Measurements from ENCODE around the gene PDE4D.
"Not testable (repeated sequence)": the region's sequence is repeated elsewhere in the genome, so short reads cannot be mapped to it uniquely, and the experiment has no call there.

Gene PDE4D

DNA sequence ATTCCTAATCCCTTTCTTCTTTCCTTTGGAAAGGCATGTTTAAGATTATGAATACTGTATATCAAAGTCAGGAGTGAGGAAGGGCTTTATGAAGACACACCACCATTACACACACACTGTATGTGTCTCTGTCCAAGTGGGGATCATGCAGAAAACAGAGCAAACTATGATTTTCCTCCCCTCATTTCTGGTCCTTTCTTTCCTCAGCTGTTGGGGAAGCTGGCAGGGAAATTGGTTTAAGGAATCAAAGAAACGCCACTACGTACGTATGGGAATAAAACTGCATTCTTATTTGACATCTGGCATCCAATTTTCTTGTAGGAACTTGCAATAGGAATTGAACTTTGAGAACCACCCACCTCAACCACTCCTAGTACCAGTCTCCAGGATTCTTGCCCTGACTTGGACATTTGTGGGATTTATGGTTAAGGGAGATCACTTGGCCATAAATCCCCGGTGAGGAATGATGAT lies 125.8 kb downstream of the PDE4D start:
- DNase-seq, result no peak

DNA sequence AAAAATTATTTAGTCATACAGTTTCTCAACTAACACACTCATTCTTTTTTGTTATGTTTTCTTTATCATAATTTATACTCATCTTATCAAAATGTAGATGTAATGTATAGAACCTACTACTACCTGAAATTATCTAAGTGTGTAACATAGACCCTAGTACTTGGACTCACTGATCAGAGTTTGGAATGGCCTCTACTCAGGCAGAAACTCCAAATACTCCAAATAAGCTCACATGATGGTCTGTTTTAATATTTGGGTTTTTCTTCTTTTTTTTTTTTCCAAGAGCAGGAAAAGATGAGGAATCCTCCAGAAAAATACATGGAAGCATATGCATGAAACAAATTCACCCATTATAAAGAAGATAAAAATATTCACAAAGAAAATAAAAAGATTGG lies 126.3 kb downstream of the PDE4D start:
- DNase-seq, result no peak

DNA sequence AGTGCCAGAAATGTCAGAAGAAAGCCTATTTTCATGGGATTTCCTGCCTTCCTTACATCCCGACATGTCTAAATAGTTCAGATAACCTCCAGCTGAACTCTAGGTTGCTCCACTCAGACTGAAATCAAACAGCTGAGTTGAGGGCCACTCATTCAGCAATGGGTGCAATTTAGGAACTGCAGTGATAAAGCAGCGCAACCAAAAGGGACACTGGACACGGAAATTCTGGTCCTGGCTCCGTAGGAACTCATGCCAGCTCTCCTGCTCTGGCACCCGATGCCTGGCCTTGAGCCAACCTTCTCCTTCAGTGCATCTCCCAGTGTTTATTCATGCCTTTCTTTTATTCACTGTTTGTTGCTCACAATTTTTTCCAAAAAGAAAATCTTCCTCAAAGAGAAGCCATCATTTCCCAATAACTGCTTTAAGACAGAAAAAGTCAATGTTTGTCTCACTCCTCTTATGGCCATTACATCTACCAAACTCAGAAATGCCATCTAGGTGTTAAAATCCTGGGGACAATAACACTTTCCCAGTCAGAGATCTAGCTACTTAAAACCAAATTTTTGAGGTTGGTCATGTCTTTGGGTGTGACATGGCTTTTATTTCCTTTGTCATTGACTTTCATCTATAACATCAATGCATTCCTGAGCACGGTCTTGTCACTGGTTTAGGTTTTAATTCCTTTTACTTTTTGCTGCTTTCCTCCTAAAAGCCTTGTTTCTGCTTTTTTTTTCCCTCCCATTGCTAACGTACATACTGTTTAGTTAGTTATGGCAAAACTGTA lies 126.9 kb downstream of the PDE4D start:
- DNase-seq, result no peak

DNA sequence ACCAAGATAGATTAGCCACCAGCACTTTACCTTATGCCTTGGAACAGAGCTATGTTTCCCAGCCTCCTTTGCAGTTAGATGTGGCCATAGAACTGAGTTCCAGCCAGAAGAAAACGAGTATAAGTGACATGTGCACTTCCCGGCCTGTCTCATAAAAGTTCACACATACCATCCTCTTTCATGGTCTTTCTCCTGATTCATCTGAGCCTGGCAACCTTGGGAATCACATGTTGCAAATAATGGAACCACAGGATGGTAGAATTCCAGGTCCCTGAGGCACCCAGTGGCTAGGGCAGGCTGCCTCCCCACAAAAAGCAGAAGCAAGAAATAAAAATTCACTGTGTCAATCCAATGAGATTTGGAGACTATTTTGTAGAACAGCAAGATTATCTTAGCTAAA lies 128.1 kb downstream of the PDE4D start:
- no peak for DNase-seq

DNA sequence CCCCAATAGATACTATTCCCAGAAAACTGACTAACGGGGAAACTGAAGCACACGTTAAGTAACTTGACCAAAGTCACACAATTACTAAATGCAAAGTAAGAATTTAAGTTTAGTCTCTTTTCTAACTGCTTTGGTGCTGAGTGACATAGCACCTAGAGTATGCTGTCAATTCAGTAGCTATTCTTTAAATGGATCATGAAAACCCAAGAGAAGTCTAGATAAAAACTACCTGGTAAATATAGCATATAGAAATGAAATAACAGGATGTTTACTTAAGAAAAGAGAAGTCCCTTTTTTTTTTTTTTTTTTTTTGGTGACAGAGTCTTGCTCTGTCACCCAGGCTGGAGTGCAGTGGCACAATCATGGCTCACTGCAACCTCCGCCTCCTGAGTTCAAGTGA lies 129.2 kb downstream of the PDE4D start:
- no peak for DNase-seq

DNA sequence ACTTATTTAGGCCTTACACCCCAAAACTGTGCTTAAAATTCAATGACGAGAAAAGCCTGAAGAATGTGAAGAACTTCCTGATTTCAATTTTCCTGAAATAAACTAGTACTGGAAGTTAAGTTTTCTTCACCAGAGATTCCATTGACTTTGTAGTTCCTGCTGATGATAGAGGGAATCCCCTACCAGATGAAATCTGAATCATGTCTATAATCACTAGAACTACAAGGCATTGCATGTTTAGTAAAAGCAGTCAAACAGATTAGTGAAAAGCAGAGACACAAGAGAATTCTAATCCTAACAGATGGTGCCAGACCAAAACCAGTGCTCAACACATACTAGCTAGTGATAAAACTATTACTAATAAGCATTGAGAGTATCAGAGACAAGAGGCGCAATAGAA lies 130.0 kb downstream of the PDE4D start:
- no peak for DNase-seq

DNA sequence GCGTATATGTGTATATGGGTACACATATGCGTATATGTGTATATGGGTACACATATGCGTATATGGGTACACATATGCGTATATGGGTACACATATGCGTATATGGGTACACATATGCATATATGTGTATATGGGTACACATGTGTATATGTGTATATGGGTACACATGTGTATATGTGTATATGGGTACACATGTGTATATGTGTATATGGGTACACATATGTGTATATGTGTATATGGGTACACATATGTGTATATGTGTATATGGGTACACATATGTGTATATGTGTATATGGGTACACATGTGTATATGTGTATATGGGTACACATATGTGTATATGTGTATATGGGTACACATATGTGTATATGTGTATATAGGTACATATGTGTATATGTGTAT lies 131.3 kb downstream of the PDE4D start:
- not testable (repeated sequence) for DNase-seq

DNA sequence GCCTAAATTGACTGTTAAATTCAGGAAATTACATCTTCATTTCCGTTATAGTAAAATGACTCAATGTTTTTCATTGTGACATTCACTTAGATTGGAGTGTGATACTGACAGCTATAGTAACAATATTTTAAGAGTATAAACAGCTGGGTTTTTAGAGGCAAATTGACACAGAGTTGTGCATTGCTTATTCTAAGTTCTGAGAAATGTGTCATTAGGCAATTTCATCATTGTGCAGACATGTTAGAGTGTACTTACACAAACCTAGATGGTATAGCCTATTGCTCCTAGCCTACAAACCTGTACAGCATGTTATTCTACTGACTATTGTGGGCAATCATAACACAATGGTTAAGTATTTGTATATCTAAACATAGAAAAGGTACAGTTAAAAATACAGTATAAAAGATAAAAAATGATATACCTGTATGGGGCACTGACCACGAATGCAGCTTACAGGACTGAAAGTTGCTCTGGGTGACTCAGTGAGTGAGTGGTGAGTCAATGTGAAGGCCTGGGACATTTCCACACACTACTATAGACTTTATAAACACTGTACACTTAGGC lies 132.7 kb downstream of the PDE4D start:
- DNase-seq, result no peak

DNA sequence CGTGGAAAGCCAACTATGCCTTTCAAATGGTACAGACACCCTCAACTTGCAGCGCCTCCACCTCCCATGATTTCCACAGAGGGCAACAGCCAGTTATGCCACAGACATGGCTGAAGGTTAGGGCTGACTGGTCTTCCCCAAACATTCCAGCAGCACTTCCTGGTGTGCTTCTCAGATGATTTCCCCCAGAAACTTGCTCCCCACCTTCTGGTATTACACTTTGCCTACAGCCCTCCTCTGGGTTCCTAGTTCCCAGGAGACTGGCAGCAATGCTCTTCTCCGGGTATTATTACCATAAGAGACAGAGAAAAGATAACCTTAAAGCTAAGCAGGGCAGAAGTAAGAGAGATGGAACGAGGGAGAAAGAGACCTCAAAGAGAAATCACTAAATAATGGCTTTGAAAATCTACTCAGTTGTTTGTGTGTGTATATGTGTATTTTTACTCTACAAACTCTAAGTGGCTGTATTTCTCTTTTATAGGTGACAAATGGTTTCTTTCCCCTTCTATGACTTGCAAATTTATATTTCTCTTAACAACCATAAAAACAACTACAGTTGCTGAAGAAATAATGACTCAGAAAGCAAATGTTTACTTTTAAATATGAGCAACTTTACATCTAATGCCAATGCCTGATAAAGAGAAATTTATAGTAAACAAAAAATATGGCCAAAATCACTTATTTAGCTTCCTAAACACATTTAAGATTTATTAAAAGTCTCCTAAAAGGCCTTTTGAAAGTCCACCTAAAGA lies 133.8 kb downstream of the PDE4D start:
- DNase-seq, result no peak

DNA sequence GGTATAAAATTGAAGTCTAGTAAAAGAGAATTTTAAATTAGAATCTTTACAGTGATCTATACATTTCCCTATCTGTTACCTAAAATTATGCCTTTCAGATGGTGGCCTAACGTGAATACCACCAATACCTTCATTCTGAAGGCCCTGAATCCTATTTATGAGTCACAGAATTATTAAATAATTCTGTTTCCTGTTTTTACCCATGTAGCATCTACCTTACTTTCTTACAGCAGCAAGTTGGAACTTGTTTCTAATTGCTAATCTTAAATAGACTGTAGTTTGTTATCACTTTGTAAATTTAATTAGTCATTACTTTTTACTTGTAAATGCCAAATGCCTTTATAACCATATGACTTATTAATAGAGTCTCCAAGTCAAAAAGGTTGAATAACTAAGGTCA lies 135.0 kb downstream of the PDE4D start:
- DNase-seq, result no peak

DNA sequence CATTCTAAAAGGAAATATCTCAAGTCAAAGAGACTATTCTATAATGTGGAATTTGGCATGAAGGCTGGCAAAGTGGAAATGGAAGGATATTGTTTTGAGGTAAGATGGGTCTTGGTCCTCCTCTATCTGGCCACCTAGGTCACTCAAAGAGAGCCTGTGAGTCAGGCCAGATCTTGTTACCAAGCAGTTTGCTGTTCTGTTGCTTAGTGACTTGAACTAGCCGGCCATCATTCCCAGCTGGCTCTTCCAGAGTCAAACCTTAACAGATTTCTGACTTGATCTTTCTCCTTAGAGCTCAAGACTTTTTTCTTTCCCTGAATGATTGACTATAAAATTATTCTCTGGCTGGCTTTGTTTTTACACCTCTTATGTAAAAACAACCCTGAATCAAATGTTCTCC lies 136.1 kb downstream of the PDE4D start:
- DNase-seq, result no peak

DNA sequence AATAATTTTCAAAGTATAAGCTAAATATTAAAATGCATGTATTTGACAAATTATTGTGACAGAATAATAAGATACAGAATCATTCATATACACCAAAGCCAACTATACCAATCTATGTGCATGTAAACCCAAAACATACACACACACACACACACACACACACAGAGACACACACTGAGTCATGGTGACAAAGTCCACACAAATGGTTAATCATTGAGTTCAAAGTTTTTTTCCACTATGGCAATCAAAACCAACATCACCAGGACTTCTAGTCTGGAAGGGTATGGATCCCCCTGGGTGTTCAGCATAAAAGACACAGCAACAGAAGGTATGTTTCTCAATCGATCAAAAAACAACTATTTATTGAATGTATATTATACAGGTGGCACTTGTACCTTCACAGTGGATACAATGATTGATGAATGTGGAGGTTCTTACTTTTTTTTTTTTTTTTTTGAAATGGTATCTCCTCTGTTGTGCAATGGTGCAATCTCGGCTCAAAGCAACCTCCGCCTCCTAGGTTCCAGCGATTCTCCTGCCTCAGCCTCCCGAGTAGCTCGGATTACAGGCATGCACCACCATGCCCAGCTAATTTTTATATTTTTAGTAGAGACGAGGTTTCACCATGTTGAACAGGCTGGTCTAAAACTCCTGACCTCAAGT lies 137.0 kb downstream of the PDE4D start:
- no peak for DNase-seq

DNA sequence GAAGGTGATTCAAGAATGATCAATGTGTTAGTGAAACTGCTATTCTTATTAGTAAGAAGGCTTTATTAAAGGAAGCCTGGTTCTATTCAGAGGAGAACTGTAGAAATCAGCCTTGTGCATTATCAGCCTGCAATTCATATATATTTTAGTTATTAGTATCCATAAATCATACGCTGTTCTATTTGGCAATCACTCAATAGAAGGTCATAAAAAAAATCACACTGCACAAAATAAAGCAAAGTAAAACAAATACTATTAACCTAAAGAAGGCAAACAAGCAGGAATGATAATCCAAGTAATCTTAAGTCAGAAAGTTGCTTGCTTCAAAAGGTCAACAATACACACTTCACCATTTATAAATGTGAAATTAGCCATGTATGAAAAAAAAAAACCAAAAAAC lies 138.1 kb downstream of the PDE4D start:
- DNase-seq, result no peak

DNA sequence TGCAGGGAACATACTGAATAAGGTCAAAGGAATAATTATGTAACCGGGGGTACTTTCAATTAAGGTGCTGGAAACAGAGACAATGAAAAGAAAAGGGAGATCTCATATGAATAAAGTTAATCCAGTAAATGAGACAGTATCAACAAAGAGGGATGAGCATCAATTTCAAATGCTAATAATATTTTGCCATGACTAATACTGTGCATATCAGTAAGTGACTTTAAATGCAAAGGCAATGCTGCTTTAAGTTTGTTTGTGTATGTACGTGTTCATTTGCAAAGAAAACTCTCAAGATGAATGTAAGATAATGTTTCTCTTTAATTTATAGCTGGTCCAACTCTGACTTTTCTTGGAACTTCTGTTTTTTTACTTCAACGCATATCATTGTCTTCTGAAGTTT lies 139.9 kb downstream of the PDE4D start:
- DNase-seq, result no peak

DNA sequence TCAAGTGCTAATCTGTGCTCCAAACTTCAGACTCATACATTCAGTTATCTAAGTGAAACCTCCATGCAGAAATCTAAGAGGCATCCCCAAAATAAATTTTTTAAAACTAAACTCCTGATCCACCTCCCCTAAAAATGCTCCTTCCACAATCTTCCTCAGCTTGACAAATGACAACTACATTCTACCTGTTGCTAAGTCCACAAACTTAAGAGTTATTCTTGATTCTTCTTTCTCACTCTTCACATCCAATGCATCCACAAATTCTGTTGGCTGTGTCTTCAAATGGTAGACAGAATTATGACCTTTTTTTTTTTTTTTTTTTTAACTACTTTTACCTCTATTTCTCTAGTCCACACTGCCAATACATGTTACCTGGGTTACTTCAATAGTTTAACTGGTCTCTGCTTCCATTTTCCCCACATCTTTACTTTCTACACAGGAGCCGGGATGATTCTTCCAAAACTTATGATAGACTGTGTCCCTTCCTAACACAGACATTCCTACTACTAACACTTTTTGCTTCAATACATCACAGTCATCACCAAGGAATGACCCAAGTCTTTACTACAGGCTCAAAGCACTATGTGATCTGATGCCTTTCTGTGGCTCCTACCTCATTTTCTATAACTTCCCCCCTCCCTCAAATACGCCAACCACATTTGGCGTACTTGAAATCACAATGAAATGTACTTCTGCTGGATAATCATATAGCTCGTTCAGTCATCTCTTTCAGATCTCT lies 143.6 kb downstream of the PDE4D start:
- no peak for DNase-seq

DNA sequence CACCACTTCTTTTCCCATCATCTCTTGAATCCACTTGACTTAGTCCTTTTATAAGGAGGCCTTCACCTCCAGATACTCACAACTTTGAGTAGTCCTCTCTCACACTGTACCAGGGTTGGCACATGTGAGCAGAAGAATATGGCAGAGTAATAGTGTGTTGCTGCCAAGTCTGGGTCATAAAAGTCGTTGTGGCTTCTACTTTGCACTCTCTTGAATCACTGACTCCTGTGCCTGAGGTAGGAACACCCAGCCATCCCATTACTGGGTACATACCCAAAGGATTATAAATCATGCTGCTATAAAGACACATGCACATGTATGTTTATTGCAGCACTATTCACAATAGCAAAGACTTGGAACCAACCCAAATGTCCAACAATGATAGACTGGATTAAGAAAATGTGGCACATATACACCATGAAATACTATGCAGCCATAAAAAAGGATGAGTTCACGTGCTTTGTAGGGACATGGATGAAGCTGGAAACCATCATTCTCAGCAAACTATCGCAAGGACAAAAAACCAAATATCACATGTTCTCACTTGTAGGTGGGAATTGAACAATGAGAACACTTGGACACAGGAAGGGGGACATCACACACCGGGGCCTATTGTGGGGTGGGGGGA lies 145.4 kb downstream of the PDE4D start:
- DNase-seq, result not testable (repeated sequence)

DNA sequence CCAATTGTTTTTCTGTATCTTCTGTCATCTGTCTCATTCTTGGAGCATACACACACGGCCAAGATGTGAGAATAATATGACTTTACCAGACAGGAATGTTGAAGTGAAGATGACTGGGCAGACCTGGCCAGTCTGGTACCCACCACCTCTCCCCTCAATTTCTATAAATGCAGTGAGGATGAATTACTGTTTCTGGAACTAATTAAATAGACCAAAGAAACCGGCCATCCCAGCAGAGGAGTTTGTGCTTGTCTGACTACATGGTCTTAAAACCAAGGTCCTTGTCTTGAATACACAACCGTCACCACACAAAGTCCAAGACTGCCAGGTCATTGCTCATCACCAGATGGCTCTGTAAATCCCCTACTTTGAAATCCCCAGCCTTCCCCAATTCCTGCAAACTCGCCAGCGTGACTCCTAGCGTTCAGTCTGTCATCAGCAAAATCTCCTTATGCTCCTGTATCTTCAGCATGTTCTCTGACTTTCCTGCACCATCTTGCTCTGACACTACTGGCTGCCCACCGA lies 147.2 kb downstream of the PDE4D start:
- DNase-seq, result no peak

DNA sequence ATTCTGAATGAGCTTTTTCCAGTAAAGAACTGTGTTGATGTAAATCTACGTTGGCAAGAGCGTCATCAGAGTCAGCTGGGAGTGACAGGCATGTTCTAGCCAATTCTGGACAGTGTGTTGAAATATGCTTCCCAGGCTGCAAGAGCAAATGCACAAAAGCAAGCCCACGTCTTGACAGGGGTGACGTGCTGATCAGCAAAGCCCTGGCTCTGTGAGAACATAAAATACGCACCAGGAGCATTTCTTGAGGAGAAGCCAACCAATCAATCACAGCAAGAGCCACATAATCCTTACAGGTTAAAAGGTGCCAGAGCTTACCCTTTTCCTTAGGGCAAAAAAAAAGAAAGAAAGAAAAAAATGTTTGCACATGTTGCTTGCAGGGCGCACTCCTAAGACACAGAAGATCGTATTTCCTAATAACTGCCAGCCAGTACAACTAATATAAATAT lies 148.1 kb downstream of the PDE4D start:
- DNase-seq, result no peak

DNA sequence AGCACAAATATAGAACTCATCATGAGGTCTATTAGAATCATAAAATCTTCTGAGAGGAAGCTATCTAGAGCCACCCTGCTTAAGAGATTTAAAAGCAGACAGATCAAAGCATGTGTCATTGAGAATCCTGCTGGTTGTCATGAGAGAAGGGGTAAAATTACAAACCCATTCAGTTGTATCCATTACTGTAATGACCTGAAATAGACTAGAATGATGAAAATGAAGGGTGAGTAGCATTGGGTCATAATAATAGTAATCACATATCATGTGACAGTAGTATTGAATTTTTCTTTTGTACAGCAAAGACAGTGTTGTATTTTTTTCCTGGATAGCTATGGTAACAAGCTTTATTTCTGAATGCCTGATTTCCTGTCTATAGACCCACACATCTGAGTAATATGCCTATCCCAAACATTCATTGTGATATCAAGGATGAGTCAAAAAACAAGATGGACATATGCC lies 149.0 kb downstream of the PDE4D start:
- no peak for DNase-seq

DNA sequence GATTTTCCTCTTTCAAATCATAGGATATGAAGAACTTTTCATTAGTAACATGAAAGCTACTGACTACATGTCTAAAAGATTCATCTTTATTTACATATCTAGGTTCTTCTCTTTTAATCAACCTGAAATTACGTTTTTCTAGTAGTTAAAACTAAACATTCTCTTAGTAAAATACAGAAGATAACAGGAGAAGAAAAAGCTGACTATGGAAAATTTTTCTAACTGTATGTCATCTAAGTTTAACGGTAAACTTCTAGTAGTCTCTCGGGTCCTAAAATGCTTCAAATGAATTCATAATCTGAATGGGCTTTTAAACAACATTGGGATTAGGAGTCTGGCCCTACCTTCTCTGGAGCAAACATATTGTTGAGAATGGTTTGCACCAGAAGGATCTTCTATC lies 151.9 kb downstream of the PDE4D start:
- no peak for DNase-seq

DNA sequence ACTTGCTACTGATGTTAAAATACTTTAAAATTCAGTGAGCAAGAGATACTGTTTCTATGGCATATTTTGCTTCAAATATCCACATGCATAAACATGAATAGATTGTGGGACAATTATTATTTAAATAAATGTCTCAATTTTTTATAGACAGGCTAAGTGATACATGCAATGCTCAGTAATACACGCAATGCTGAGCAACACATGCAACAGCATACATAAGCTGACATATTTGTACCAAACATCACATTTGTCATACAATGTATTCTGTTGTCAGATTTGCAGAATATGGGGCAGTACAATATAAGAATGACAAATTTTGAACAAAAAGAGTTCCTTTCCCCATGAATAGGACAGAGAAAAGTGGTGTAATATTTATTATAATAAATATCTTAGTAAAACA lies 155.5 kb downstream of the PDE4D start:
- no peak for DNase-seq

DNA sequence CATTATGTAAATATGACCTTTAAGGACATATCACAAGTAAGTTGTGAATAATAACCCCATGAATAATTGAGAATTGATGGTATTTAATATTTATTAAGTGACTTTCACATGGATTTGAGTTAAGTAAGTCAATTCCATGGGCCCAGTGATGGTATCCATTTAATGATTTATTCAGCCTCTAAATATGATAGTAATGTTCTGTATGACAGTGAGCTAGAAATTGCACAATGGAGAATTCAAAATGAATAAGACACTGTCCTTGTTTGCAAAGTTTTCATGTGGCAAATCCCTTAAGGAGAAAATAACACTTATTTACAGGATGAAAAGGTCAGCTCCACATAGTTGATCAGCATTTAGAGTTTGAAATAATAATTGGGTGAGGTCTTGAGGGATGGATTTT lies 160.7 kb downstream of the PDE4D start:
- DNase-seq, result no peak

All from T-helper 9 cell (primary cell).